HG03520 (cell line): ENCODE data around the gene GNG7.
"Not testable (repeated sequence)": the region's sequence is repeated elsewhere in the genome, so short reads cannot be mapped to it uniquely, and the experiment has no call there.

Source experiments
- ATAC-seq: cut with Tn5 transposase; IDR thresholded peaks from one replicate; pipeline ENCODE4 v1.9.1; 2021; ENCODE audit warnings: mild to moderate bottlenecking, moderate library complexity; ENCODE audit not compliant: unreplicated experiment

The GNG7 gene

GRCh38 chr19:2477141-2477710 is 225.3 kb downstream of the GNG7 start:
- no peak for ATAC-seq

GRCh38 chr19:2476451-2477140 is 225.9 kb downstream of the GNG7 start:
- no peak for ATAC-seq

GRCh38 chr19:2475702-2476450 is 226.6 kb downstream of the GNG7 start, which contains the start of gene GADD45B:
Gene GADD45B, plus strand, starts transcription at chr19:2476127. Its CDS starts 232 bp downstream, at chr19:2476359.
- peak; percentile 47 for ATAC-seq

GRCh38 chr19:2475018-2475701 is 227.3 kb downstream of the GNG7 start:
- ATAC-seq, result peak; percentile 3

GRCh38 chr19:2474232-2475017 is 228.1 kb downstream of the GNG7 start:
- ATAC-seq, result no peak

- ATAC-seq, result not testable (repeated sequence)
Measured at GRCh38 chr19:2469915-2470200, 232.6 kb downstream of the GNG7 start.

GRCh38 chr19:2469102-2469914 is 233.2 kb downstream of the GNG7 start:
- ATAC-seq, result no peak

GRCh38 chr19:2468596-2468995 is 233.9 kb downstream of the GNG7 start:
- no peak for ATAC-seq

GRCh38 chr19:2464389-2464788 is 238.1 kb downstream of the GNG7 start:
- no peak for ATAC-seq

GRCh38 chr19:2463694-2464093 is 238.8 kb downstream of the GNG7 start:
- ATAC-seq, result not testable (repeated sequence)

GRCh38 chr19:2462635-2463421 is 239.7 kb downstream of the GNG7 start:
- no peak for ATAC-seq

- no peak for ATAC-seq
Measured at GRCh38 chr19:2461751-2462634, 240.5 kb downstream of the GNG7 start.
